Measurements from ENCODE around the gene AUTS2. TPM values are rescaled to one million over a fixed set of nuclear protein-coding genes. Genes with fewer than 3 reads are reported as not detected.

AUTS2 gene
- polyA plus RNA-seq, 1 donor (not counting 4 experiments of a cell fraction or from before 2014, with no cell fraction given), result 4.7 TPM

GRCh38 chr7:70787771-70788170 lies 1189.5 kb downstream of the AUTS2 start:
- H3K79me2 ChIP-seq (ENCODE audit: control insufficient read depth, insufficient read depth, low read length), result no peaks in the 10 kb centered on the region
- DNase-seq (ENCODE audit: low read depth, low spot score), result no peak
- peaks cover 23% of the 10 kb centered on the region for H3K4me1 ChIP-seq (ENCODE audit: control insufficient read depth, extremely low read depth, insufficient read depth, low read length)
- H3K9me1 ChIP-seq (ENCODE audit: control insufficient read depth, extremely low read depth, insufficient read depth, low read length), result peaks cover 4% of the 10 kb centered on the region
- H3K9ac ChIP-seq (ENCODE audit: control insufficient read depth, extremely low read depth, insufficient read depth, low read length), result no peak overlapping the region
- peak; percentile 36 for FAIRE-seq
- peaks cover 19 to 64% of the 10 kb centered on the region in 2 experiments for H3K36me3 ChIP-seq (ENCODE audit: control insufficient read depth in 2 of 2, extremely low read depth in 1 of 2, insufficient read depth in 2 of 2, low read length in 2 of 2)
- no peaks in the 10 kb centered on the region for H3K9me3 ChIP-seq (ENCODE audit: control insufficient read depth, low read depth, low read length)
- dilution Hi-C loops (cut with MboI; ENCODE audit: extremely low pct_ligation_motif_present, low sequenced_read_pairs), result no loop called here
- H3K27me3 ChIP-seq (ENCODE audit: control insufficient read depth, extremely low read depth, insufficient read depth, low read length), result no peaks in the 10 kb centered on the region
- peak overlapping the region; percentile 39 for H3K4me2 ChIP-seq (ENCODE audit: control insufficient read depth, extremely low read depth, insufficient read depth, low read depth, low read length)
- peak overlapping the region; percentile 44 for H3K27ac ChIP-seq (ENCODE audit: control insufficient read depth, insufficient read depth, low read length)
- H3K4me3 ChIP-seq (ENCODE audit: control insufficient read depth in 2 of 3, extremely low read depth in 1 of 3, insufficient read depth in 2 of 3, low read depth in 1 of 3, low read length in 3 of 3), result no peak overlapping the region
- H4K20me1 ChIP-seq (ENCODE audit: control insufficient read depth, extremely low read depth, insufficient read depth, low read length), result no peaks in the 10 kb centered on the region
- TF ChIP-seq EZH2 (IDR thresholded peaks at IDR 0.05; ENCODE audit: low read length), result no peak
- TF ChIP-seq, protein P1, sequence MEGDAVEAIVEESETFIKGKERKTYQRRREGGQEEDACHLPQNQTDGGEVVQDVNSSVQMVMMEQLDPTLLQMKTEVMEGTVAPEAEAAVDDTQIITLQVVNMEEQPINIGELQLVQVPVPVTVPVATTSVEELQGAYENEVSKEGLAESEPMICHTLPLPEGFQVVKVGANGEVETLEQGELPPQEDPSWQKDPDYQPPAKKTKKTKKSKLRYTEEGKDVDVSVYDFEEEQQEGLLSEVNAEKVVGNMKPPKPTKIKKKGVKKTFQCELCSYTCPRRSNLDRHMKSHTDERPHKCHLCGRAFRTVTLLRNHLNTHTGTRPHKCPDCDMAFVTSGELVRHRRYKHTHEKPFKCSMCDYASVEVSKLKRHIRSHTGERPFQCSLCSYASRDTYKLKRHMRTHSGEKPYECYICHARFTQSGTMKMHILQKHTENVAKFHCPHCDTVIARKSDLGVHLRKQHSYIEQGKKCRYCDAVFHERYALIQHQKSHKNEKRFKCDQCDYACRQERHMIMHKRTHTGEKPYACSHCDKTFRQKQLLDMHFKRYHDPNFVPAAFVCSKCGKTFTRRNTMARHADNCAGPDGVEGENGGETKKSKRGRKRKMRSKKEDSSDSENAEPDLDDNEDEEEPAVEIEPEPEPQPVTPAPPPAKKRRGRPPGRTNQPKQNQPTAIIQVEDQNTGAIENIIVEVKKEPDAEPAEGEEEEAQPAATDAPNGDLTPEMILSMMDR (optimal IDR thresholded peaks at IDR 0.05 in 1 of 3, IDR thresholded peaks at IDR 0.05 in 1 of 3, conservative IDR thresholded peaks at IDR 0.05 in 1 of 3; ENCODE audit: extremely low read depth in 1 of 3, insufficient read depth in 2 of 3, low read length in 3 of 3), result no peak
- H2AFZ ChIP-seq (ENCODE audit: control insufficient read depth, low read length), result no peak overlapping the region

DNA sequence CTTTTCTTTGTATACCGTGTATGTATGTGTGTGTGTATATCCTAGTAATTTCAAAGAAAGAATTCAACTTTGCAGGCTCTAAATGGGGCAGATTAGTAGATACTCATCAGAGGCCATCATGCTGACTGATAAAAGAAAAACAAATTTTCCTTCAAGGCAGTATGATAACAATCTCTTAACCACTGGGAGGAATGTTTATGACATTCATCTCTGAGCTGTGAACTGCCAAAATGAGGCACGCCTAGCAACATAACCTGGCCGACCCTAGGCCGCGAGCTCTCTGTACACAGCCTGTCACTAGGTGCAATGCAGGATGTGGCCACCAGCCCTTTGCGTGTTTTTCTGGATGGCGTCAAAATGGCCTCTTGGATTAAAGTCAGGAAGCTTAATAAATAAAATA lies 1190.0 kb downstream of the AUTS2 start:
- Histone ChIP-seq H3K36me3 (ENCODE audit: control insufficient read depth in 2 of 2, extremely low read depth in 1 of 2, insufficient read depth in 2 of 2, low read length in 2 of 2) (peaks cover 16 to 62% of the 10 kb centered on the region in 2 experiments), H3K4me2 (ENCODE audit: control insufficient read depth, extremely low read depth, insufficient read depth, low read depth, low read length) (peak overlapping the region; percentile 39), H3K27me3 (ENCODE audit: control insufficient read depth, extremely low read depth, insufficient read depth, low read length) (no peaks in the 10 kb centered on the region), H3K9ac (ENCODE audit: control insufficient read depth, extremely low read depth, insufficient read depth, low read length) (no peak overlapping the region), H3K79me2 (ENCODE audit: control insufficient read depth, insufficient read depth, low read length) (no peaks in the 10 kb centered on the region), H3K4me1 (ENCODE audit: control insufficient read depth, extremely low read depth, insufficient read depth, low read length) (peaks cover 23% of the 10 kb centered on the region), H4K20me1 (ENCODE audit: control insufficient read depth, extremely low read depth, insufficient read depth, low read length) (no peaks in the 10 kb centered on the region), H2AFZ (ENCODE audit: control insufficient read depth, low read length) (no peak overlapping the region), H3K4me3 (ENCODE audit: control insufficient read depth in 2 of 3, extremely low read depth in 1 of 3, insufficient read depth in 2 of 3, low read depth in 1 of 3, low read length in 3 of 3) (no peak overlapping the region), H3K9me1 (ENCODE audit: control insufficient read depth, extremely low read depth, insufficient read depth, low read length) (peaks cover 4% of the 10 kb centered on the region), H3K9me3 (ENCODE audit: control insufficient read depth, low read depth, low read length) (no peaks in the 10 kb centered on the region), H3K27ac (ENCODE audit: control insufficient read depth, insufficient read depth, low read length) (peak overlapping the region; percentile 44)
- no peak for DNase-seq (ENCODE audit: low read depth, low spot score)
- TF ChIP-seq, protein P1 (optimal IDR thresholded peaks at IDR 0.05 in 1 of 3, IDR thresholded peaks at IDR 0.05 in 1 of 3, conservative IDR thresholded peaks at IDR 0.05 in 1 of 3; ENCODE audit: extremely low read depth in 1 of 3, insufficient read depth in 2 of 3, low read length in 3 of 3), result peak in 2 of 3 experiments; percentile 31 to 39
- no peak for TF ChIP-seq EZH2 (IDR thresholded peaks at IDR 0.05; ENCODE audit: low read length)
- no peak for FAIRE-seq
- dilution Hi-C loops (cut with MboI; ENCODE audit: extremely low pct_ligation_motif_present, low sequenced_read_pairs), result no loop called here
